Fibroblast of pulmonary artery (primary cell): ENCODE results near the gene DOP1A.

Source experiments
- DNase-seq: peaks from one replicate; pipeline ENCODE4 v3.0.0-alpha.2; 2010; ENCODE audit warnings: low read depth
- H3K4me3 ChIP-seq: replicated peaks from 2 replicates; pipeline ENCODE4 v1.5.1; 2011; ENCODE audit warnings: low read depth, mild to moderate bottlenecking, control low read depth, low read length, moderate library complexity
- CTCF ChIP-seq: IDR thresholded peaks from 2 replicates; pipeline ENCODE4 v1.5.1; 2011; ENCODE audit warnings: mild to moderate bottlenecking, control low read depth, low read length, inconsistent platforms; ENCODE audit errors: missing control alignments

Gene DOP1A

GRCh38 chr6:83062225-83062624 is 5.2 kb upstream of the DOP1A start:
- H3K4me3 ChIP-seq, result no peak overlapping the region
- no peak for DNase-seq
- no peak for TF ChIP-seq CTCF

GRCh38 chr6:83065511-83066192 is 1.8 kb upstream of the DOP1A start, which contains the start of gene UBE3D:
Gene UBE3D, minus strand, starts transcription at chr6:83065841. Its CDS starts 123 bp downstream, at chr6:83065718.
- peak; percentile 85 for DNase-seq
- peak; percentile 66 for TF ChIP-seq CTCF
- H3K4me3 ChIP-seq, result peak within 1 kb of the TSS; percentile 77

- no peak for TF ChIP-seq CTCF
- peak overlapping the region; percentile 84 for H3K4me3 ChIP-seq
Measured at GRCh38 chr6:83068616-83069015, 1.1 kb downstream of the DOP1A start.

GRCh38 chr6:83069633-83070032 is 2.2 kb downstream of the DOP1A start:
- H3K4me3 ChIP-seq, result no peak overlapping the region
- no peak for TF ChIP-seq CTCF
- no peak for DNase-seq

More at GRCh38 chr6:83068616-83069015, 1.1 kb downstream of the DOP1A start:
- DNase-seq, result no peak

GRCh38 chr6:83071023-83071422 is 3.6 kb downstream of the DOP1A start:
- no peak overlapping the region for H3K4me3 ChIP-seq

GRCh38 chr6:83071707-83072106 is 4.2 kb downstream of the DOP1A start:
- no peak for TF ChIP-seq CTCF
- DNase-seq, result no peak
- no peak overlapping the region for H3K4me3 ChIP-seq

More at GRCh38 chr6:83071023-83071422, 3.6 kb downstream of the DOP1A start:
- TF ChIP-seq CTCF, result no peak
- DNase-seq, result peak; percentile 53

GRCh38 chr6:83072726-83073125 is 5.3 kb downstream of the DOP1A start:
- no peak for TF ChIP-seq CTCF
- no peak overlapping the region for H3K4me3 ChIP-seq
- no peak for DNase-seq
